Stomach (tissue), 9 donors: ENCODE measurements around the gene WDR73. TPM values are rescaled to one million over a fixed set of nuclear protein-coding genes. Genes with fewer than 3 reads are reported as not detected.
A peak's percentile ranks its signal among the peaks of the same experiment; 100 is the strongest.

Experiments used
- DNase-seq, 2 donors: peaks; one replicate each; pipeline versions ENCODE4 v3.0.0 to v3.0.0-alpha.2; 2013 to 2019
- H3K27ac ChIP-seq, 5 donors: fragments of 200-600 bp in 4 of 5; sonication (generic) in 4 of 5; one replicate each; pipeline ENCODE4 v1.5.1; 2013 to 2019; ENCODE audit warnings: mild to moderate bottlenecking in 1 of 5, moderate library complexity in 1 of 5
- H3K27me3 ChIP-seq, 3 donors: fragments of 200-600 bp; sonication (generic); one replicate each; pipeline ENCODE4 v1.5.1; 2017 to 2019; ENCODE audit warnings: mixed run types in 1 of 3
- H3K36me3 ChIP-seq, 4 donors: fragments of 200-600 bp; sonication (generic); 1 replicate in 3 of 4; 2 replicates in 1 of 4; pipeline ENCODE4 v1.5.1; 2016 to 2019
- H3K4me1 ChIP-seq, 4 donors: fragments of 200-600 bp; sonication (generic); one replicate each; pipeline ENCODE4 v1.5.1; 2016 to 2019
- H3K4me3 ChIP-seq, 4 donors: fragments of 200-600 bp; sonication (generic) in 3 of 4; one replicate each; pipeline ENCODE4 v1.5.1; 2016 to 2019; ENCODE audit warnings: mild to moderate bottlenecking in 1 of 4
- H3K9me3 ChIP-seq, 4 donors: fragments of 200-600 bp; sonication (generic); one replicate each; pipeline ENCODE4 v1.5.1; 2016 to 2019
- CTCF ChIP-seq, 7 experiments: fragments of 450-650 bp in 4 of 7; fragments of 200-600 bp in 3 of 7; sonication (generic) in 3 of 7; IDR thresholded peaks; one replicate each; pipeline ENCODE4 v1.5.1; 2016 to 2019; ENCODE audit warnings: antibody characterized with exemption in 7 of 7, control low read depth in 2 of 7, mild to moderate bottlenecking in 1 of 7
- EP300 ChIP-seq: sonication (generic); formaldehyde crosslinking; IDR thresholded peaks from one replicate; pipeline ENCODE4 v1.6.1; 2017; ENCODE audit warnings: antibody characterized with exemption
- POLR2A ChIP-seq, 4 donors: fragments of 450-650 bp; IDR thresholded peaks; one replicate each; pipeline ENCODE4 v1.6.1; 2016; ENCODE audit warnings: antibody characterized with exemption in 4 of 4, control low read depth in 2 of 4, mild to moderate bottlenecking in 1 of 4, moderate library complexity in 1 of 4
- POLR2AphosphoS5 ChIP-seq, 3 donors: sonication (generic); formaldehyde crosslinking; IDR thresholded peaks; one replicate each; pipeline ENCODE4 v1.6.1; 2016; ENCODE audit warnings: antibody characterized with exemption in 3 of 3
- WGBS, 5 donors: extraction: QIAGEN DNeasy Blood & Tissue Kit in 3 of 5; methylation state at CpG; one replicate each; pipeline versions ENCODE4 v1.1.5 to v1.1.7; 2013 to 2018; 5-methylcytosine and 5-hydroxymethylcytosine counted together
- intact Hi-C: fragments of 100-400 bp; cut with DNase I; formaldehyde crosslinking; loops from one replicate; pipeline ENCODE4 v1.15.1; 2023; ENCODE audit warnings: low total_unique reads
- polyA plus RNA-seq, 3 donors: library from polyadenylated mRNA; stranded (reverse); fragments of 200-250 nt; gene quantifications; one replicate each; pipeline ENCODE4 v1.2.3, GENCODE V29; 2013
- total RNA-seq, 5 donors: library from RNA; depleted of rRNA; stranded (reverse); fragments of >200 nt; gene quantifications; one replicate each; pipeline versions ENCODE4 v1.1.0 to v1.2.3, GENCODE V29; 2014 to 2016
- donor health status: healthy with polysubstance abuse.
- donor health status: Bipolar disorder and iron deficiency.
- donor health status: healthy.

WDR73 gene
- total and polyA plus RNA-seq, 8 donors, result 9.1 to 70.1 (median 21.2) TPM

- Histone ChIP-seq H3K4me3 (peak overlapping the region; percentile 69 to 92 (median 80)), H3K27ac (peak overlapping the region; percentile 80 to 89 (median 82)), H3K27me3 (no peaks in the 10 kb centered on the region), H3K9me3 (no peaks in the 10 kb centered on the region), H3K36me3 (peaks cover 0 to 14% (median 12%) of the 10 kb centered on the region in 4 donors), H3K4me1 (peaks cover 0 to 59% (median 39%) of the 10 kb centered on the region in 4 donors)
- DNase-seq, result peak; percentile 88 to 96
- TF ChIP-seq POLR2AphosphoS5 (IDR thresholded peaks at IDR 0.05) (no peak), CTCF (IDR thresholded peaks at IDR 0.05) (no peak), POLR2A (IDR thresholded peaks at IDR 0.05) (no peak), EP300 (no peak)
- WGBS, 5 donors, result 0 to 1% (median 0%) methylated on average over 20 of the region's 20 CpGs
- intact Hi-C loops, result no loop called here
These were observed 53.8 kb downstream of the WDR73 start for GRCh38 chr15:84600331-84600686.

DNA sequence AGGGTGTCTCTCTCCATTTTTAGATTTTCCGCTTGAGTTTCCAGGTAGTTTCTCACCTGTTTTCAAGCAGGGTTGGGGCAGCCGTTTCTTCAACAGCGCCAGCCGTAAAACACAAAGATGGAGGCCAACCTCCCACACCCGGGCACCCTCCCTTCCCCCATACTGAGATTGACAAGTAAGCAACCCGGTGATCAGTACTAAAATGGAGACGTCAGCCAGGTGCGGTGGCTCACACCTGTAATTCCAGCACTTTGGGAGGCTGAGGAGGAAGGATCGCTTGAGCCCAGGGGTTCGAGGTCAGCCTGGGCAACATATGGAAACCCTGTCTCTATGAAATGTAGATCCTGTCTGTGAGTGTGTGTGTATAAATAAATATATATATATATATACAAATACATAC, 54.2 kb downstream of the WDR73 start:
- H3K4me3 ChIP-seq, result peak overlapping the region in 3 of 4 donors; percentile 69 to 92 (median 78)
- no peaks in the 10 kb centered on the region for H3K27me3 ChIP-seq
- peaks cover 0 to 12% (median 11%) of the 10 kb centered on the region in 4 donors for H3K36me3 ChIP-seq
- peaks cover 0 to 55% (median 35%) of the 10 kb centered on the region in 4 donors for H3K4me1 ChIP-seq
- no peaks in the 10 kb centered on the region for H3K9me3 ChIP-seq
- intact Hi-C loops, result no loop called here
- H3K27ac ChIP-seq, result peak overlapping the region in 4 of 5 donors; percentile 80 to 84 (median 81)
- peak in 1 of 2 donors; percentile 31 for DNase-seq
- TF ChIP-seq EP300, result no peak
- TF ChIP-seq POLR2AphosphoS5 (IDR thresholded peaks at IDR 0.05), result no peak
- TF ChIP-seq CTCF (IDR thresholded peaks at IDR 0.05), result no peak
- no peak for TF ChIP-seq POLR2A (IDR thresholded peaks at IDR 0.05)
- WGBS, 5 donors, result 62 to 76% (median 69%) methylated on average over 10 of the region's 10 CpGs

GRCh38 chr15:84598993-84599392, 55.1 kb downstream of the WDR73 start:
- Histone ChIP-seq H3K9me3 (no peaks in the 10 kb centered on the region), H3K4me3 (no peak overlapping the region), H3K27me3 (no peaks in the 10 kb centered on the region), H3K4me1 (peaks cover 0 to 46% (median 28%) of the 10 kb centered on the region in 4 donors), H3K27ac (peak overlapping the region in 2 of 5 donors; percentile 1 to 65), H3K36me3 (peaks cover 0 to 6% (median 4%) of the 10 kb centered on the region in 4 donors)
- DNase-seq, result peak; percentile 37 to 70
- TF ChIP-seq POLR2A (IDR thresholded peaks at IDR 0.05) (no peak), CTCF (IDR thresholded peaks at IDR 0.05) (peak in 5 of 7 experiments; percentile 38 to 68 (median 58))
- 65 to 78% (median 73%) methylated on average over 1 of the region's 1 CpG for WGBS, 5 donors
- intact Hi-C loops, result no loop called here

DNA sequence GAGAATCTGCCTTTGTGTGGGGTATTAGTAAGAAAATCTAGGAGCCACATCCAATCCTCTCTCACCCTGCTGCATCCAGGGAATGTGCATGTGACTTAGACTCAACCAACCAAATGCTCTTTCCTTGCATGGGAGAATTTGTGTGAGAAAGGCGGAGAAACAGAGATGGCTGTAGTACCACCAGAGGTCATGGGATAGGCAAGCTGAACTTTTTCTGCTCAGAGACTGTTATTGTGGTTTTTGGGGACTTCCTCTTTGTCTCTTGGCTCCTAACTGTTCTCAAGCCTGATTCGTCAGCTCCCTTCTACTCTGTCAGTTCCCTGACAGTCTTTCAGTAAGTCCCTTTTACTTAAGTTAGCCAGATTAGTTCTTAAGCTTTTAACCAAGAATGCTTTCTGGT, 55.8 kb downstream of the WDR73 start:
- 70 to 87% (median 77%) methylated on average over 2 of the region's 2 CpGs for WGBS, 5 donors
- H3K4me1 ChIP-seq, result peaks cover 0 to 39% (median 26%) of the 10 kb centered on the region in 4 donors
- H3K36me3 ChIP-seq, result no peaks in the 10 kb centered on the region
- H3K27ac ChIP-seq, result peak overlapping the region in 3 of 5 donors; percentile 1 to 65 (median 53)
- no peak overlapping the region for H3K4me3 ChIP-seq
- H3K27me3 ChIP-seq, result no peaks in the 10 kb centered on the region
- intact Hi-C loops, result no loop called here
- H3K9me3 ChIP-seq, result no peaks in the 10 kb centered on the region
- peak in 1 of 2 donors; percentile 58 for DNase-seq
- TF ChIP-seq EP300, result no peak
- no peak for TF ChIP-seq POLR2A (IDR thresholded peaks at IDR 0.05)
- no peak for TF ChIP-seq POLR2AphosphoS5 (IDR thresholded peaks at IDR 0.05)
- TF ChIP-seq CTCF (IDR thresholded peaks at IDR 0.05), result no peak
